ENCODE data around the gene SERPINF2.

Gene SERPINF2

DNA sequence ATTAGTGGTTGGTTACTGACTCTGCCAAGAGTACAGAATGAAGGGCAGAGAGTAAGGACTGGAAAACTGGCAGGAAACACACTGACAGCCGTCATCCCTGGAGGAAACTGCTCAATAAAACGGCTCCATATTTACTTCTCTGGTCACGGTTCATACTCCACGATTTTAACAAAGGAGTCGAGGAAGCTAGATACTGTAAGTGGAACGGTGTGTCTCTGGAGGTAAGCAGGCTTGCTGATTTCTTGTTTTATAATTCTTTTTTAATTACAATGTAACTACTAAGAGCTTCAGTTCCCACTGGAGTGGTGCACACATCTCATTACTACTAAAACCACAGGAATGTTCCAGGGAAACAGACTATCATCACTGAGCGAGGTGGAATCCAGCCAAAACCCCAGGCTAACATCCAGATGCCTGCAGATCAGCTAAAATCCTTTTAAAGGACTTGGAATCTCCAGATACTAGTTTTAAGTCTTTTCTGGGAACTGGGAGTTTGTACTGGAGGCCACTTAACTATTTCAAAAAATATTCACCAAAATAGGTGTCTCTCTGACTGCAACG, 37.0 kb downstream of the SERPINF2 start:
- TF ChIP-seq CTCF (IDR thresholded peaks at IDR 0.05): no peak

GRCh38 chr17:1782171-1782567, 39.5 kb downstream of the SERPINF2 start:
- no peak for TF ChIP-seq CTCF (IDR thresholded peaks at IDR 0.05)

DNA sequence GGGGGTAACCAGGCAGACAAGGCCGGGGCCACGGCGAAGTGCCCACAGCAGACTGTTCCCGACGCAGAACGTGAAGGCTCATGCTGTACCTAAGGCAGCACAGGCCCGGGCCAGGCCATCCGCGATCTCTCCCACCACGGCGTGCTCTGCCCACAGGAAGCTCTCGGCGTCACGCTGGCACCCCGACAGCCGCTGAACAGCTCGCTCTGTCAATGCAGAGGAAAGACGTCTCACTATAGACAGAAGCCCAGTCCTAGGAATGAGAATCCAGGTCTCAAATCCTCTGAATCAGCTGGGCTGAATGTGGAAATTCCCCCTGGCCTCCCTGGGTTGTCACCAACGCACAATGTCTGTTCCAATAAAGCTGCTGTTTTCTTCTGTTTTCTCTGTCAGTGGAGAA, 40.6 kb downstream of the SERPINF2 start:
- TF ChIP-seq CTCF (IDR thresholded peaks at IDR 0.05): no peak

DNA sequence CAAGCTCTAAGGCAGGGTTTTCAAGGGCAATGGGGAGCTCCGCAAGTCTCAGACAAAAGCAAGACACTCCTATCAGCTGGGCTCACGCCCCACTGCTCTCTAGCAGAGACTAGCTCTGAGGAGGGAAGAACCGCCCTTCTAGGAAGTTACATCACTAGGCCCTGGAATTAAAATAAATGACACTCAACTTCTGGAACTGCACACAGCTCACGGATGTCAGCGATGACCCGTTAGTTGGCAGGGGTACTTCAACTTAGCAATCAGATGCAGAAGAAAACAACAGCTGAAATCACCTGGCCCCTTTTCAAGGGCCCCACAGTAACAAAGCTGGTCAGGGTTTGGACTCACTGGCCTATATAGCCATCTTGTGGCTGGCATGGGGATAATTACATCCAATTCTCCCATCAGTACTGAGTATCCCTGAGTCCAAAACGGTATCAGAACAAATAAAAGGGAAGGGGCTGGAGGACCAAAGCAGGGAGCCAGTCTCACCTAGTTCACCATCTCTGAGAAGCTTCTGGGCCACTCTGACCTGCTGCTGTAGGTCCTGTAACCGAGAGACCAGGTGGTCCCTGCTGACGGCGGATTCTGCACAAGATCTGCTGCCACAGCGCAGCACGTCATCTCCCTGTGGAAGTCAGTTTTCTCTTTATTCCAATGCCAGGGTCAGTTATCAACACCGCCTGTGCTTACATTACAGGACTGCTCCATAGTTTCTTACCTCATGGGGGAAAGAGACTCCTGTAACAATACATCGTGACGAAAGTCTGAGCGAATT, 41.4 kb downstream of the SERPINF2 start:
- TF ChIP-seq CTCF (IDR thresholded peaks at IDR 0.05): no peak; the same call in 1 of the 2 replicates

DNA sequence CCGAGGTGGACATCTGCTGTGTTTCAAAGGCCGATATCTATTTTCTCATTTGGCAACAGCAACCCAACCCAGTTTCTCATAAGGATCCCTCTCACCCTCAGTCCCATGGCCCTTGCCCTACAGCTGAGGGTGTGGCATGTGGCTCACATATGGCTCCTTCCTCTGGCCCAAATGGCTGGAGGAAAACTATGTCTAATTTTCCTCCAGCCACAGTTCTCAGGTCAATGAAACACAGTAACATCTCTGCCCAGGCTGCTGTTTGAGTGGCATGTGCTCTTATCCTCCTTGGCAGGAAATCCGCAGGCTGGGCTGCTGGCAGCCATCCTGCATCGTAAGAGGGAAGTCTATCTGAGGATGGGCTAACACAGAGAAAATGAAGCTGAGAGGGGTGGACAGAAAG, 43.3 kb downstream of the SERPINF2 start:
- TF ChIP-seq CTCF (IDR thresholded peaks at IDR 0.05): no peak

GRCh38 chr17:1786708-1787107, 44.0 kb downstream of the SERPINF2 start:
- TF ChIP-seq CTCF (IDR thresholded peaks at IDR 0.05): no peak

- no peak for TF ChIP-seq CTCF (IDR thresholded peaks at IDR 0.05)
Measured at GRCh38 chr17:1787301-1787902, 44.7 kb downstream of the SERPINF2 start.
